ENCODE measurements around the gene OPN3. TPM values are rescaled to one million over a fixed set of nuclear protein-coding genes. Genes with fewer than 3 reads are reported as not detected.

The OPN3 gene
- total RNA-seq, 1 experiment from 2014 or later, result 22.0 TPM

- CTCF ChIA-PET, result interaction anchor here (0.6 to 0.7 kb wide), 2 partner anchors 14 to 1227 kb away, joined by 3 to 4 read pairs; no protein-coding TSS in a partner anchor
- no peak for TF ChIP-seq CTCF (IDR thresholded peaks at IDR 0.05; ENCODE audit: unreplicated experiment)
- Mint-ChIP-seq H3K4me3 (ENCODE audit: low read depth, unreplicated experiment) (no peak overlapping the region), H3K27ac (ENCODE audit: unreplicated experiment) (no peak overlapping the region), H3K9me3 (ENCODE audit: low read depth, unreplicated experiment) (peaks cover 6% of the 10 kb centered on the region), H3K4me1 (ENCODE audit: low read depth, unreplicated experiment) (no peaks in the 10 kb centered on the region), H3K36me3 (ENCODE audit: insufficient read depth, unreplicated experiment) (no peaks in the 10 kb centered on the region), H3K27me3 (ENCODE audit: unreplicated experiment) (peaks cover 25% of the 10 kb centered on the region)
- no peak for DNase-seq
- BruUV-seq (replicated peaks), result no TSS peak
- intact Hi-C loops (cut with micrococcal nuclease; ENCODE audit: unreplicated experiment), result no loop called here
These were observed 38.4 kb upstream of the OPN3 start for GRCh38 chr1:241678536-241678935.

GRCh38 chr1:241677201-241677600 is 37.0 kb upstream of the OPN3 start:
- TF ChIP-seq CTCF (IDR thresholded peaks at IDR 0.05; ENCODE audit: unreplicated experiment), result no peak
- CTCF ChIA-PET, result no interaction called here
- no peak overlapping the region for H3K27ac Mint-ChIP-seq (ENCODE audit: unreplicated experiment)

GRCh38 chr1:241675983-241676382 is 35.8 kb upstream of the OPN3 start:
- no TSS peak for BruUV-seq (replicated peaks)
- no peaks in the 10 kb centered on the region for H3K36me3 Mint-ChIP-seq (ENCODE audit: insufficient read depth, unreplicated experiment)
- no peak for DNase-seq
- CTCF ChIA-PET, result no interaction called here
- intact Hi-C loops (cut with micrococcal nuclease; ENCODE audit: unreplicated experiment), result no loop called here
- no peak overlapping the region for H3K4me3 Mint-ChIP-seq (ENCODE audit: low read depth, unreplicated experiment)
- no peak for TF ChIP-seq CTCF (IDR thresholded peaks at IDR 0.05; ENCODE audit: unreplicated experiment)
- H3K4me1 Mint-ChIP-seq (ENCODE audit: low read depth, unreplicated experiment), result peaks cover 8% of the 10 kb centered on the region
- H3K9me3 Mint-ChIP-seq (ENCODE audit: low read depth, unreplicated experiment), result peaks cover 10% of the 10 kb centered on the region
- H3K27me3 Mint-ChIP-seq (ENCODE audit: unreplicated experiment), result peaks cover 13% of the 10 kb centered on the region
- no peak overlapping the region for H3K27ac Mint-ChIP-seq (ENCODE audit: unreplicated experiment)

More at GRCh38 chr1:241677201-241677600, 37.0 kb upstream of the OPN3 start:
- DNase-seq, result no peak
- Mint-ChIP-seq H3K27me3 (ENCODE audit: unreplicated experiment) (peaks cover 25% of the 10 kb centered on the region), H3K36me3 (ENCODE audit: insufficient read depth, unreplicated experiment) (no peaks in the 10 kb centered on the region), H3K9me3 (ENCODE audit: low read depth, unreplicated experiment) (peaks cover 8% of the 10 kb centered on the region), H3K4me1 (ENCODE audit: low read depth, unreplicated experiment) (peaks cover 3% of the 10 kb centered on the region), H3K4me3 (ENCODE audit: low read depth, unreplicated experiment) (no peak overlapping the region)
- intact Hi-C loops (cut with micrococcal nuclease; ENCODE audit: unreplicated experiment), result no loop called here
- BruUV-seq (replicated peaks), result no TSS peak

- CTCF ChIA-PET, result no interaction called here
These were observed 34.7 kb upstream of the OPN3 start for GRCh38 chr1:241674805-241675384.

More at GRCh38 chr1:241674805-241675384, 34.7 kb upstream of the OPN3 start:
- H3K36me3 Mint-ChIP-seq (ENCODE audit: insufficient read depth, unreplicated experiment), result no peaks in the 10 kb centered on the region
- BruUV-seq (replicated peaks), result no TSS peak
- intact Hi-C loops (cut with micrococcal nuclease; ENCODE audit: unreplicated experiment), result no loop called here
- peaks cover 2% of the 10 kb centered on the region for H3K27me3 Mint-ChIP-seq (ENCODE audit: unreplicated experiment)
- no peak for DNase-seq
- no peak overlapping the region for H3K27ac Mint-ChIP-seq (ENCODE audit: unreplicated experiment)
- H3K4me3 Mint-ChIP-seq (ENCODE audit: low read depth, unreplicated experiment), result no peak overlapping the region
- H3K4me1 Mint-ChIP-seq (ENCODE audit: low read depth, unreplicated experiment), result peaks cover 8% of the 10 kb centered on the region
- H3K9me3 Mint-ChIP-seq (ENCODE audit: low read depth, unreplicated experiment), result peaks cover 6% of the 10 kb centered on the region
- TF ChIP-seq CTCF (IDR thresholded peaks at IDR 0.05; ENCODE audit: unreplicated experiment), result no peak
